DND-41 (cell line): Measurements from ENCODE around the gene ME2.

Experiments
- CTCF ChIP-seq: IDR thresholded peaks from 2 replicates; pipeline ENCODE4 v1.5.1; 2012; ENCODE audit warnings: borderline replicate concordance, low read length, moderate library complexity, mild to moderate bottlenecking; ENCODE audit not compliant: poor library complexity, severe bottlenecking; ENCODE audit errors: extremely low read depth
- EZH2 ChIP-seq: IDR thresholded peaks from 3 replicates; pipeline ENCODE4 v1.6.1; 2012; ENCODE audit warnings: borderline replicate concordance, low read depth, mild to moderate bottlenecking, moderate library complexity, low read length, inconsistent platforms; ENCODE audit not compliant: severe bottlenecking

- TF ChIP-seq EZH2, result no peak
- no peak for TF ChIP-seq CTCF
Observed at GRCh38 chr18:50855976-50856757, 22.8 kb upstream of the ME2 start.
